Keratinocyte (primary cell): ENCODE data around the gene PSD. TPM values are rescaled to one million over a fixed set of nuclear protein-coding genes. Genes with fewer than 3 reads are reported as not detected.
A peak's percentile ranks its signal among the peaks of the same experiment; 100 is the strongest.

Experiments used
- DNase-seq: peaks from one replicate; pipeline ENCODE4 v3.0.0-alpha.2; 2011; ENCODE audit warnings: low read depth, missing footprints, low spot score
- FAIRE-seq: peaks from 2 replicates; lab custom pipeline; 2011; peaks lifted over from hg19 to GRCh38; lab: Jason Lieb, UNC
- H2AFZ ChIP-seq: 2 replicates; pipeline ENCODE4 v1.6.0; 2012; ENCODE audit warnings: low read length, control low read depth, inconsistent platforms; ENCODE audit not compliant: control insufficient read depth
- H3K27ac ChIP-seq: 2 replicates; pipeline ENCODE4 v1.5.1; 2011; ENCODE audit warnings: low read length; ENCODE audit not compliant: control insufficient read depth, insufficient read depth
- H3K27me3 ChIP-seq: 3 replicates; pipeline ENCODE4 v1.6.0; 2011; ENCODE audit warnings: low read length; ENCODE audit not compliant: control insufficient read depth, insufficient read depth; ENCODE audit errors: extremely low read depth
- H3K36me3 ChIP-seq, 2 experiments: 2 replicates in 1 of 2; 3 replicates in 1 of 2; pipeline ENCODE4 v1.5.1; 2011; ENCODE audit warnings: low read length in 2 of 2, mild to moderate bottlenecking in 1 of 2; ENCODE audit not compliant: control insufficient read depth in 2 of 2, insufficient read depth in 2 of 2; ENCODE audit errors: extremely low read depth in 1 of 2
- H3K4me1 ChIP-seq: 3 replicates; pipeline ENCODE4 v1.5.1; 2011; ENCODE audit warnings: low read length; ENCODE audit not compliant: control insufficient read depth, insufficient read depth; ENCODE audit errors: extremely low read depth
- H3K4me2 ChIP-seq: 3 replicates; pipeline ENCODE4 v1.6.0; 2011; ENCODE audit warnings: low read depth, low read length; ENCODE audit not compliant: control insufficient read depth, insufficient read depth; ENCODE audit errors: extremely low read depth
- H3K4me3 ChIP-seq, 3 experiments: fragments of 200-600 bp in 1 of 3; sonication (generic) in 1 of 3; 2 replicates in 2 of 3; 3 replicates in 1 of 3; pipeline ENCODE4 v1.5.1; 2011 to 2016; ENCODE audit warnings: low read length in 3 of 3, mild to moderate bottlenecking in 3 of 3, control low read depth in 2 of 3, inconsistent platforms in 1 of 3, low read depth in 1 of 3, mixed read lengths in 1 of 3, mixed run types in 1 of 3, moderate library complexity in 1 of 3; ENCODE audit not compliant: control insufficient read depth in 2 of 3, insufficient read depth in 2 of 3; ENCODE audit errors: extremely low read depth in 1 of 3
- H3K79me2 ChIP-seq: 2 replicates; pipeline ENCODE4 v1.6.0; 2012; ENCODE audit warnings: low read length; ENCODE audit not compliant: control insufficient read depth, insufficient read depth
- H3K9ac ChIP-seq: 3 replicates; pipeline ENCODE4 v1.6.0; 2011; ENCODE audit warnings: low read length; ENCODE audit not compliant: control insufficient read depth, insufficient read depth; ENCODE audit errors: extremely low read depth
- H3K9me1 ChIP-seq: 3 replicates; pipeline ENCODE4 v1.6.0; 2011; ENCODE audit warnings: low read length; ENCODE audit not compliant: control insufficient read depth, insufficient read depth; ENCODE audit errors: extremely low read depth
- H3K9me3 ChIP-seq: 2 replicates; pipeline ENCODE4 v1.5.1; 2012; ENCODE audit warnings: low read depth, low read length; ENCODE audit not compliant: control insufficient read depth
- H4K20me1 ChIP-seq: 3 replicates; pipeline ENCODE4 v1.6.0; 2011; ENCODE audit warnings: low read length; ENCODE audit not compliant: control insufficient read depth, insufficient read depth; ENCODE audit errors: extremely low read depth
- EZH2 ChIP-seq: IDR thresholded peaks from one replicate; pipeline ENCODE4 v1.6.1; 2012; ENCODE audit warnings: inconsistent platforms, mild to moderate bottlenecking, low read length, moderate library complexity
- dilution Hi-C: fragments of 300-500 bp; cut with MboI; formaldehyde crosslinking; loops from one replicate; pipeline ENCODE4 v1.7.0; 2020; ENCODE audit warnings: low sequenced_read_pairs; ENCODE audit not compliant: extremely low pct_ligation_motif_present
- polyA plus RNA-seq, 5 experiments: library from polyadenylated mRNA; depleted of rRNA in 3 of 5; stranded (reverse) in 3 of 5; stranded (forward) in 1 of 5; unstranded in 1 of 5; fragments of >200 nt; gene quantifications; 1 replicate in 1 of 5; 2 replicates in 3 of 5; 3 replicates in 1 of 5; pipeline versions ENCODE4 v1.2.1 to v1.2.3, GENCODE V29; 2011 to 2012; ENCODE audit warnings: missing spikeins in 2 of 5, low read depth in 1 of 5, low replicate concordance in 1 of 5
- TF ChIP-seq, protein P1 (sequence below), 3 experiments: IDR thresholded peaks in 1 of 3; conservative IDR thresholded peaks in 1 of 3; optimal IDR thresholded peaks in 1 of 3; 2 replicates in 2 of 3; 3 replicates in 1 of 3; pipeline versions ENCODE3 to v1.5.1; 2011; ENCODE audit warnings: low read length in 3 of 3, mild to moderate bottlenecking in 3 of 3, moderate library complexity in 2 of 3, control low read depth in 1 of 3, inconsistent platforms in 1 of 3; ENCODE audit not compliant: insufficient read depth in 2 of 3; ENCODE audit errors: extremely low read depth in 1 of 3

Gene PSD
- polyA plus RNA-seq, 1 donor (not counting 4 experiments of a cell fraction or from before 2014, with no cell fraction given) = 0.10 TPM

- no peak for DNase-seq
- H3K4me2 ChIP-seq = no peak overlapping the region
- H3K27ac ChIP-seq = no peak overlapping the region
- H3K4me3 ChIP-seq = no peak overlapping the region
- dilution Hi-C loops = no loop called here
- TF ChIP-seq, protein P1, sequence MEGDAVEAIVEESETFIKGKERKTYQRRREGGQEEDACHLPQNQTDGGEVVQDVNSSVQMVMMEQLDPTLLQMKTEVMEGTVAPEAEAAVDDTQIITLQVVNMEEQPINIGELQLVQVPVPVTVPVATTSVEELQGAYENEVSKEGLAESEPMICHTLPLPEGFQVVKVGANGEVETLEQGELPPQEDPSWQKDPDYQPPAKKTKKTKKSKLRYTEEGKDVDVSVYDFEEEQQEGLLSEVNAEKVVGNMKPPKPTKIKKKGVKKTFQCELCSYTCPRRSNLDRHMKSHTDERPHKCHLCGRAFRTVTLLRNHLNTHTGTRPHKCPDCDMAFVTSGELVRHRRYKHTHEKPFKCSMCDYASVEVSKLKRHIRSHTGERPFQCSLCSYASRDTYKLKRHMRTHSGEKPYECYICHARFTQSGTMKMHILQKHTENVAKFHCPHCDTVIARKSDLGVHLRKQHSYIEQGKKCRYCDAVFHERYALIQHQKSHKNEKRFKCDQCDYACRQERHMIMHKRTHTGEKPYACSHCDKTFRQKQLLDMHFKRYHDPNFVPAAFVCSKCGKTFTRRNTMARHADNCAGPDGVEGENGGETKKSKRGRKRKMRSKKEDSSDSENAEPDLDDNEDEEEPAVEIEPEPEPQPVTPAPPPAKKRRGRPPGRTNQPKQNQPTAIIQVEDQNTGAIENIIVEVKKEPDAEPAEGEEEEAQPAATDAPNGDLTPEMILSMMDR (optimal IDR thresholded peaks at IDR 0.05 in 1 of 3, IDR thresholded peaks at IDR 0.05 in 1 of 3, conservative IDR thresholded peaks at IDR 0.05 in 1 of 3; ENCODE audit: extremely low read depth in 1 of 3, insufficient read depth in 2 of 3, low read length in 3 of 3) = no peak
- no peak for TF ChIP-seq EZH2
- H3K4me1 ChIP-seq = peaks cover 11% of the 10 kb centered on the region
- peaks cover 73% of the 10 kb centered on the region for H3K27me3 ChIP-seq
- H3K79me2 ChIP-seq = no peaks in the 10 kb centered on the region
- no peaks in the 10 kb centered on the region for H3K36me3 ChIP-seq
- no peak overlapping the region for H3K9ac ChIP-seq
- H3K9me3 ChIP-seq = no peaks in the 10 kb centered on the region
- H4K20me1 ChIP-seq = no peaks in the 10 kb centered on the region
- H2AFZ ChIP-seq = no peak overlapping the region
- no peaks in the 10 kb centered on the region for H3K9me1 ChIP-seq
- FAIRE-seq = no peak
Measured at GRCh38 chr10:102411341-102412255, 7.0 kb downstream of the PSD start.

- DNase-seq (no peak), FAIRE-seq (no peak)
- Histone ChIP-seq H3K9me3 (no peaks in the 10 kb centered on the region), H2AFZ (peak overlapping the region; percentile 12), H3K79me2 (no peaks in the 10 kb centered on the region), H3K36me3 (no peaks in the 10 kb centered on the region), H3K9me1 (no peaks in the 10 kb centered on the region), H3K9ac (no peak overlapping the region), H3K4me3 (peak overlapping the region; percentile 5 to 34 (median 26)), H3K4me2 (peak overlapping the region; percentile 48), H3K27ac (no peak overlapping the region), H3K27me3 (peaks cover 68% of the 10 kb centered on the region), H3K4me1 (peaks cover 11% of the 10 kb centered on the region), H4K20me1 (no peaks in the 10 kb centered on the region)
- dilution Hi-C loops = no loop called here
- peak; percentile 25 for TF ChIP-seq EZH2
- TF ChIP-seq, protein P1 (optimal IDR thresholded peaks at IDR 0.05 in 1 of 3, IDR thresholded peaks at IDR 0.05 in 1 of 3, conservative IDR thresholded peaks at IDR 0.05 in 1 of 3; ENCODE audit: extremely low read depth in 1 of 3, insufficient read depth in 2 of 3, low read length in 3 of 3) = no peak
Measured at GRCh38 chr10:102410429-102411073, 8.0 kb downstream of the PSD start.
